Type B pancreatic cell (in vitro differentiated cells): ENCODE data around the gene MEGF11. TPM values are rescaled to one million over a fixed set of nuclear protein-coding genes. Genes with fewer than 3 reads are reported as not detected.

Experiments
- DNase-seq: peaks from one replicate; pipeline ENCODE4 v3.0.0; 2021; ENCODE audit warnings: mixed read lengths; ENCODE audit not compliant: unreplicated experiment; ENCODE audit errors: extremely low spot score
- H3K27ac Mint-ChIP-seq: 2 replicates; pipeline ENCODE4 v1.8.0; 2021; ENCODE audit warnings: mild to moderate bottlenecking, mixed read lengths
- H3K27me3 Mint-ChIP-seq: 2 replicates; pipeline ENCODE4 v1.8.0; 2021; ENCODE audit warnings: mixed read lengths
- H3K36me3 Mint-ChIP-seq: 2 replicates; pipeline ENCODE4 v1.8.0; 2021; ENCODE audit warnings: mixed read lengths
- H3K4me1 Mint-ChIP-seq: one replicate; pipeline ENCODE4 v1.8.0; 2021; ENCODE audit warnings: mixed read lengths; ENCODE audit not compliant: unreplicated experiment
- H3K4me3 Mint-ChIP-seq: 2 replicates; pipeline ENCODE4 v1.8.0; 2021; ENCODE audit warnings: mild to moderate bottlenecking, mixed read lengths
- H3K9me3 Mint-ChIP-seq: 2 replicates; pipeline ENCODE4 v1.8.0; 2021; ENCODE audit warnings: mixed read lengths
- total RNA-seq: library from RNA; stranded (reverse); gene quantifications from 2 replicates; pipeline ENCODE4 v1.2.1, GENCODE V29; 2021; ENCODE audit warnings: low replicate concordance
- TF ChIP-seq, protein P1 (sequence below): fragments of 200-600 bp; sonication (generic); conservative IDR thresholded peaks from 2 replicates; pipeline ENCODE4 v1.5.0; 2021; ENCODE audit warnings: antibody characterized with exemption, mild to moderate bottlenecking

MEGF11 gene
- total RNA-seq, 1 donor from 2014 or later: 3.3 TPM

DNA sequence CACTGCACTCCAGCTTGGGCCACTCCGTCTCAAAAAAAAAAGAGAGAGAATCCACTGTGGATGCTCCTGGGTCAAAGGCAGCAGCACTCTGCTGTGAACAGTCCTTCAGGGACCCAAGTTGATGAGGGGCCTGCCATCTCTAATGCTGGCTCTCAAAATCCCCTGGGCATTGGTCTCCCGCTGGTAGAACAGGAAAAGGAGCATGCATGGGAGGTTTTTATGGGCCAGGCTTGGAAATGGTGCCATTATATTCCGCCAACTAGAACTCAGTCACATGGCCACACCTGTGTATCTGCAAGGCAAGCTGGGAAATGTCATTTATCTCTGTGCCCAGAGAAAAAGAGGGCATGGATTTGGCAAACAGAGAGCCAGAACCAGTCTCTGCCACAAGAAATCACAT lies 36.5 kb upstream of the MEGF11 start:
- H3K36me3 Mint-ChIP-seq: no peaks in the 10 kb centered on the region
- no peak for DNase-seq
- H3K27ac Mint-ChIP-seq: no peak overlapping the region
- H3K4me1 Mint-ChIP-seq: peaks cover 20% of the 10 kb centered on the region
- H3K27me3 Mint-ChIP-seq: no peaks in the 10 kb centered on the region
- no peak overlapping the region for H3K4me3 Mint-ChIP-seq
- H3K9me3 Mint-ChIP-seq: no peaks in the 10 kb centered on the region
- TF ChIP-seq, protein P1, sequence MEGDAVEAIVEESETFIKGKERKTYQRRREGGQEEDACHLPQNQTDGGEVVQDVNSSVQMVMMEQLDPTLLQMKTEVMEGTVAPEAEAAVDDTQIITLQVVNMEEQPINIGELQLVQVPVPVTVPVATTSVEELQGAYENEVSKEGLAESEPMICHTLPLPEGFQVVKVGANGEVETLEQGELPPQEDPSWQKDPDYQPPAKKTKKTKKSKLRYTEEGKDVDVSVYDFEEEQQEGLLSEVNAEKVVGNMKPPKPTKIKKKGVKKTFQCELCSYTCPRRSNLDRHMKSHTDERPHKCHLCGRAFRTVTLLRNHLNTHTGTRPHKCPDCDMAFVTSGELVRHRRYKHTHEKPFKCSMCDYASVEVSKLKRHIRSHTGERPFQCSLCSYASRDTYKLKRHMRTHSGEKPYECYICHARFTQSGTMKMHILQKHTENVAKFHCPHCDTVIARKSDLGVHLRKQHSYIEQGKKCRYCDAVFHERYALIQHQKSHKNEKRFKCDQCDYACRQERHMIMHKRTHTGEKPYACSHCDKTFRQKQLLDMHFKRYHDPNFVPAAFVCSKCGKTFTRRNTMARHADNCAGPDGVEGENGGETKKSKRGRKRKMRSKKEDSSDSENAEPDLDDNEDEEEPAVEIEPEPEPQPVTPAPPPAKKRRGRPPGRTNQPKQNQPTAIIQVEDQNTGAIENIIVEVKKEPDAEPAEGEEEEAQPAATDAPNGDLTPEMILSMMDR: no peak

DNA sequence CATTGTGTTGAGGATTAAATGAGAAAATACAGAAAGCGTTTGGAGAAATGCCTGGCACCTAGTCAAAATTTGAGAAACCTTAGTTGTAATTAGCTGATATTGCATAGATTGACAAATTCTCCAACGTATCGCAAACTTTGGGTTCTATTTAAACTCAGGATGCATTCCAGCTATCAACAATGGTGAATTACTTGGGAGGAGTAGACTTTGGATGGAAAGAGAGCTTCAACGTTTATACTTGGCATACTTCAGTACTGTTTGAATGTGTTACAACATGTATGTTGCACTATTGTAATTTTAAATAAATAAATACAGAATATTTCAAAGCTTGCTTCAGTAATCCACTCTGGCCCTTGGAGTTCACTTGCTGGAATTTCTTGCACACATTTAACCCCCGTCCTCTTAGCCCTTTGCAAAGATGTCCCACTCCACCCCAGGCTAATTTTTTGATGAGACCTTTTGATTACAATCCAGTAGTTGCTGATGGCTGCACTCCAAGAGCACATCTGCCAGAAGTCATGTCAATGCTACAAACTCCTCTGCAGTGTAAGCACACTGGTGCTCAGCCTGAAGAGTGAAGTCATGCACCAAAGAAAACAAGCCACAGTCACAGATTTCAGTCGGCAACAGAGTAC lies 35.1 kb upstream of the MEGF11 start:
- Mint-ChIP-seq H3K27me3 (no peaks in the 10 kb centered on the region), H3K4me3 (no peak overlapping the region), H3K36me3 (no peaks in the 10 kb centered on the region), H3K9me3 (no peaks in the 10 kb centered on the region), H3K4me1 (peaks cover 12% of the 10 kb centered on the region), H3K27ac (no peak overlapping the region)
- TF ChIP-seq, protein P1: no peak
- DNase-seq: no peak

DNA sequence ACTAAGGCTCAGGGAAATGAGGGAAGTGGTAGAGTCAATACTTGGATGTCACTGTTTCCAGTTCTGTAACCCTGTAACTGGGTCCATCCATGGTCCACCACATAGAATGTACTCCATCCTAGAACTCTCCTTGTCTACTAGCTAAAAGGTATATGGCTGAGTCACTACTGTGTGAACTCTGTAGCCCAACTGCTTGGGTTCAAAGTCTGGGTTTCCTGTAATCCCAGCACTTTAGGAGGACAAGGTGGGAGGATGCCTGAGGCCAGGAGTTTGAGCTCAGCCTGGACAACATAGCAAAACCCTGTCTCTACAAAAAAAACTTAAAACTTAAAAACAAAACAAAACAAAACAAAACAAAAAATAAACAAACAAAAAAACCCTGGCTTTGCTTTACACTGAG lies 34.5 kb upstream of the MEGF11 start:
- H3K36me3 Mint-ChIP-seq: no peaks in the 10 kb centered on the region
- H3K4me1 Mint-ChIP-seq: peaks cover 12% of the 10 kb centered on the region
- H3K4me3 Mint-ChIP-seq: no peak overlapping the region
- DNase-seq: no peak
- H3K27me3 Mint-ChIP-seq: no peaks in the 10 kb centered on the region
- TF ChIP-seq, protein P1: no peak
- no peaks in the 10 kb centered on the region for H3K9me3 Mint-ChIP-seq
- no peak overlapping the region for H3K27ac Mint-ChIP-seq

DNA sequence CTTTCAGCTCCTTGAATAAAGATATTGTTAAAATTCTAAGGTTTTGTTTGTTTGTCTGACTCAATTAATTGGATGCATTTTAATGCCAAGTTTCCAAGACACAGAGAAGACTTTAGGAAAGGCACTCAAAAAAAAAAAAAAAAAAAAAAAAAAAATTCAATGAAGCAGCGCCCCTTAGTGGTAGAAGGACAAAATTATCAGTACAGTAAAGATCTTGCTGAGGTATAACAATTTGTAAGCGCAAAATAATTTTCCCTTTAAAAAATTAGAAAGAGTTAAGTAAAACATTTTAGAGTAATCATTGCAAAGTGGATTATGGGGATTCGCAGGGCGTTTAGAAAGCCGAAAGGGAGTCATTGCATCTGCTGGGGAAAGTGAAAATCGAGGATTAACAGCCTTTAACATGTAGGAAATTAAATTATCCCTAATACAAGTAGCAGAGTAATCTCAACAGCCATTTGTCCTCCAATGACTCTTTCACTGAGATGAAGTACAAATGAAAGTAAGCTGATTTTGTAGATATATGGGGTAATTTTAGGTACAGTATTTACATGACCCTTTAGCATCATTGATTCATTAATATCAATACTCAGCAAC lies 34.0 kb upstream of the MEGF11 start:
- Mint-ChIP-seq H3K36me3 (no peaks in the 10 kb centered on the region), H3K4me3 (no peak overlapping the region), H3K4me1 (peaks cover 11% of the 10 kb centered on the region), H3K27me3 (no peaks in the 10 kb centered on the region), H3K9me3 (no peaks in the 10 kb centered on the region), H3K27ac (no peak overlapping the region)
- TF ChIP-seq, protein P1: peak; percentile 82
- no peak for DNase-seq

DNA sequence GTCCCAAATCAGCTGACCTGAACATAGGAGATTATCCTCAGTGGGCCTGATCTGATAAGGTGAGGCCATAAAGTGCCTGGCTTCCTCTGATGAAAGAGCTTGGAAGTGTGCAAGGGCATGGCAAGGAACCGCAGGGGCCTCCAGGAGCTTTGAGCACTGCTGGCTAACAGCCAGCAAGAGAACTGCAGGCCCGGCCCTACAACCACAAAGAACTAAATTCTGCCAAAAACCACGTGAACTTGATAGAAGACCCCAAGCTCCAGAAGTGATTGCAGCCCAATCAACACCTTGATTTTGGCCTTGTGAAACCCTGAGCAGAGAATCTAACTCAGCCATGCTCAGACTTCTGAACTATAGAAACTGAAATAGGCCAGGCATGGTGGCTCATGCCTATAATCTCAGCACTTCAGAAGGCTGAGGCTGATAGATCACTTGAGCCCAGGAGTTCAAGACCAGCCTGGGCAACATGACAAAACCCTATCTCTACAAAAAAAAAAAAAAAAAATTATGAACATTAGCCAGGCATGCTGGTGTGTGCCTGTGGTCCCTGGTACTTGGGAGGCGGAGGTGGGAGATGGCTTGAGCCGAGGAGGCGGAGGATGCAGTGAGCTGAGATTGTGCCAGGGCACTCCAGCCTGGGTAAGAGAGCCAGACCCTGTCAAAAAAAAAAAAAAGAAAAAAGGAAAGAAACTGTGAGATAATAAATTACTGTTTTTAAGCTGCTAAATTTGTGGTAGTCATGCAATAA lies 32.2 kb upstream of the MEGF11 start:
- no peak overlapping the region for H3K27ac Mint-ChIP-seq
- H3K4me1 Mint-ChIP-seq: no peaks in the 10 kb centered on the region
- H3K36me3 Mint-ChIP-seq: no peaks in the 10 kb centered on the region
- TF ChIP-seq, protein P1: no peak
- no peak for DNase-seq
- H3K9me3 Mint-ChIP-seq: no peaks in the 10 kb centered on the region
- H3K27me3 Mint-ChIP-seq: no peaks in the 10 kb centered on the region
- no peak overlapping the region for H3K4me3 Mint-ChIP-seq
